SK-N-MC (cell line): ENCODE data around the gene ABR.

Source experiments
- DNase-seq: peaks from one replicate; pipeline ENCODE4 v3.0.0-alpha.2; 2011; ENCODE audit warnings: low read depth, low spot score
- H3K27ac ChIP-seq: fragments of 200-600 bp; sonication (generic); 2 replicates; pipeline ENCODE4 v1.5.1; 2016; ENCODE audit warnings: mixed run types
- H3K36me3 ChIP-seq: fragments of 200-600 bp; sonication (generic); 2 replicates; pipeline ENCODE4 v1.6.1; 2017; ENCODE audit warnings: antibody characterized with exemption, low read length, mixed read lengths; ENCODE audit not compliant: insufficient read depth
- H3K4me3 ChIP-seq: fragments of 200-600 bp; sonication (generic); 2 replicates; pipeline ENCODE4 v1.5.1; 2016
- H3K9ac ChIP-seq: fragments of 200-600 bp; sonication (generic); 2 replicates; pipeline ENCODE4 v1.8.0; 2017; ENCODE audit warnings: mixed run types, mixed read lengths; ENCODE audit not compliant: insufficient read length
- H3K9me3 ChIP-seq: fragments of 200-600 bp; sonication (generic); 2 replicates; pipeline ENCODE4 v1.6.1; 2017; ENCODE audit warnings: low read depth, mild to moderate bottlenecking, antibody characterized with exemption, low read length, moderate library complexity, mixed read lengths
- EZH2 ChIP-seq: fragments of 200-600 bp; sonication (generic); IDR thresholded peaks from one replicate; pipeline ENCODE4 v1.6.1; 2017; ENCODE audit warnings: antibody characterized with exemption
- FOXP2 ChIP-seq: optimal IDR thresholded peaks from 2 replicates; pipeline ENCODE3; 2011; ENCODE audit warnings: mild to moderate bottlenecking, moderate library complexity; ENCODE audit not compliant: insufficient read depth; ENCODE audit errors: extremely low read length, control extremely low read depth
- POLR2AphosphoS5 ChIP-seq: IDR thresholded peaks from 2 replicates; pipeline ENCODE4 v1.6.1; 2012; ENCODE audit warnings: mild to moderate bottlenecking, low read depth, low read length, borderline replicate concordance

Gene ABR

GRCh38 chr17:1025733-1026598, 153.8 kb downstream of the ABR start:
- Histone ChIP-seq H3K4me3 (no peak overlapping the region), H3K27ac (no peak overlapping the region), H3K9ac (no peak overlapping the region), H3K9me3 (no peaks in the 10 kb centered on the region), H3K36me3 (no peaks in the 10 kb centered on the region)
- DNase-seq, result no peak
- no peak for TF ChIP-seq FOXP2
- TF ChIP-seq EZH2, result no peak
- no peak for TF ChIP-seq POLR2AphosphoS5

- Histone ChIP-seq H3K4me3 (no peak overlapping the region), H3K27ac (no peak overlapping the region)
- TF ChIP-seq FOXP2, result no peak
- no peak for TF ChIP-seq POLR2AphosphoS5
- TF ChIP-seq EZH2, result no peak
Measured at GRCh38 chr17:1024076-1024475, 155.7 kb downstream of the ABR start.

GRCh38 chr17:1022278-1023024, 157.3 kb downstream of the ABR start:
- Histone ChIP-seq H3K27ac (no peak overlapping the region), H3K9ac (no peak overlapping the region), H3K36me3 (no peaks in the 10 kb centered on the region), H3K9me3 (no peaks in the 10 kb centered on the region), H3K4me3 (no peak overlapping the region)
- no peak for TF ChIP-seq POLR2AphosphoS5
- no peak for TF ChIP-seq EZH2
- no peak for TF ChIP-seq FOXP2
- DNase-seq, result no peak

More at GRCh38 chr17:1024076-1024475, 155.7 kb downstream of the ABR start:
- DNase-seq, result no peak
- Histone ChIP-seq H3K36me3 (no peaks in the 10 kb centered on the region), H3K9ac (no peak overlapping the region), H3K9me3 (no peaks in the 10 kb centered on the region)

GRCh38 chr17:1021147-1021546, 158.6 kb downstream of the ABR start:
- no peak for TF ChIP-seq POLR2AphosphoS5
- no peak overlapping the region for H3K4me3 ChIP-seq
- H3K9ac ChIP-seq, result no peak overlapping the region
- DNase-seq, result no peak
- no peak overlapping the region for H3K27ac ChIP-seq
- no peaks in the 10 kb centered on the region for H3K9me3 ChIP-seq
- no peaks in the 10 kb centered on the region for H3K36me3 ChIP-seq

GRCh38 chr17:1019451-1019850, 160.3 kb downstream of the ABR start:
- no peak for DNase-seq
- Histone ChIP-seq H3K9ac (no peak overlapping the region), H3K9me3 (no peaks in the 10 kb centered on the region), H3K36me3 (no peaks in the 10 kb centered on the region), H3K27ac (no peak overlapping the region), H3K4me3 (no peak overlapping the region)
- TF ChIP-seq FOXP2 (no peak), EZH2 (no peak), POLR2AphosphoS5 (no peak)

GRCh38 chr17:1018547-1018946, 161.2 kb downstream of the ABR start:
- H3K9me3 ChIP-seq, result no peaks in the 10 kb centered on the region
- H3K27ac ChIP-seq, result no peak overlapping the region
- no peak for TF ChIP-seq EZH2
- no peak for TF ChIP-seq FOXP2
- no peak for TF ChIP-seq POLR2AphosphoS5
- no peaks in the 10 kb centered on the region for H3K36me3 ChIP-seq
- no peak overlapping the region for H3K9ac ChIP-seq
- DNase-seq, result no peak
- no peak overlapping the region for H3K4me3 ChIP-seq

GRCh38 chr17:1013729-1014090, 166.1 kb downstream of the ABR start:
- DNase-seq, result no peak
- no peak overlapping the region for H3K27ac ChIP-seq
- H3K9ac ChIP-seq, result no peak overlapping the region
- no peaks in the 10 kb centered on the region for H3K36me3 ChIP-seq
- no peak for TF ChIP-seq FOXP2
- TF ChIP-seq EZH2, result no peak
- no peak for TF ChIP-seq POLR2AphosphoS5
- H3K9me3 ChIP-seq, result no peaks in the 10 kb centered on the region
- H3K4me3 ChIP-seq, result no peak overlapping the region

GRCh38 chr17:1012823-1013728, 166.7 kb downstream of the ABR start:
- no peak overlapping the region for H3K4me3 ChIP-seq
- H3K9ac ChIP-seq, result no peak overlapping the region
- no peak overlapping the region for H3K27ac ChIP-seq
- H3K36me3 ChIP-seq, result no peaks in the 10 kb centered on the region
- DNase-seq, result no peak
- no peaks in the 10 kb centered on the region for H3K9me3 ChIP-seq
- TF ChIP-seq EZH2 (no peak), POLR2AphosphoS5 (no peak), FOXP2 (no peak)
